Karpas-422 (cell line): ENCODE results near the gene SEL1L3. TPM values are rescaled to one million over a fixed set of nuclear protein-coding genes. Genes with fewer than 3 reads are reported as not detected.
A peak's percentile ranks its signal among the peaks of the same experiment; 100 is the strongest.

Source experiments
- DNase-seq: peaks from one replicate; pipeline ENCODE4 v3.0.0-alpha.2; 2015
- H2AFZ ChIP-seq: fragments of 200-600 bp; sonication (generic); 2 replicates; pipeline ENCODE4 v1.6.1; 2014; ENCODE audit warnings: antibody characterized with exemption, low read length, mixed read lengths
- H3K27ac ChIP-seq: fragments of 200-600 bp; sonication (generic); 2 replicates; pipeline ENCODE4 v1.5.1; 2014; ENCODE audit warnings: mild to moderate bottlenecking, low read length, moderate library complexity
- H3K27me3 ChIP-seq: fragments of 200-600 bp; sonication (generic); 2 replicates; pipeline ENCODE4 v1.6.1; 2014; ENCODE audit warnings: low read length, mixed read lengths
- H3K36me3 ChIP-seq: fragments of 200-600 bp; sonication (generic); 2 replicates; pipeline ENCODE4 v1.6.1; 2014; ENCODE audit warnings: low read length, mixed read lengths; ENCODE audit not compliant: insufficient read depth
- H3K4me1 ChIP-seq: fragments of 200-600 bp; sonication (generic); 2 replicates; pipeline ENCODE4 v1.6.1; 2014; ENCODE audit warnings: mild to moderate bottlenecking, low read length, mixed read lengths
- H3K4me2 ChIP-seq: fragments of 200-600 bp; sonication (generic); 2 replicates; pipeline ENCODE4 v1.6.1; 2014; ENCODE audit warnings: low read length, low read depth, mild to moderate bottlenecking; ENCODE audit not compliant: poor library complexity, severe bottlenecking
- H3K4me3 ChIP-seq: fragments of 200-600 bp; sonication (generic); 2 replicates; pipeline ENCODE4 v1.5.1; 2014; ENCODE audit warnings: mild to moderate bottlenecking, antibody characterized with exemption, low read length, mixed read lengths
- H3K79me2 ChIP-seq: fragments of 200-600 bp; sonication (generic); 2 replicates; pipeline ENCODE4 v1.6.1; 2014; ENCODE audit warnings: mild to moderate bottlenecking, low read length, mixed read lengths
- H3K9ac ChIP-seq: fragments of 200-600 bp; sonication (generic); 2 replicates; pipeline ENCODE4 v1.6.0; 2014; ENCODE audit warnings: low read length
- H3K9me2 ChIP-seq: fragments of 200-600 bp; sonication (generic), shearing (Covaris generic); replicated peaks from 2 replicates; pipeline ENCODE4 v1.6.0; 2014; ENCODE audit warnings: mild to moderate bottlenecking, low read length, moderate library complexity; ENCODE audit not compliant: insufficient read depth
- H3K9me3 ChIP-seq: fragments of 300-700, 200-600 bp; sonication (generic); 2 replicates; pipeline ENCODE4 v1.6.1; 2014; ENCODE audit warnings: low read length, mixed read lengths
- H4K20me1 ChIP-seq: fragments of 200-600 bp; sonication (generic); 2 replicates; pipeline ENCODE4 v1.6.1; 2014; ENCODE audit warnings: mild to moderate bottlenecking, antibody characterized with exemption, low read length, low read depth; ENCODE audit not compliant: insufficient read depth
- total RNA-seq: library from RNA; depleted of rRNA; stranded (reverse); fragments of >200 nt; shearing (Covaris generic); gene quantifications from 2 replicates; pipeline ENCODE4 v1.2.3, GENCODE V29; 2014; ENCODE audit warnings: low replicate concordance

Gene SEL1L3
- total RNA-seq, 1 experiment from 2014 or later = 271 TPM

- H3K4me3 ChIP-seq = peak overlapping the region; percentile 80
- peak overlapping the region; percentile 78 for H3K9ac ChIP-seq
- H3K4me2 ChIP-seq = peak overlapping the region; percentile 99
These were observed 578 bp upstream of the SEL1L3 start for GRCh38 chr4:25863347-25863784.

GRCh38 chr4:25861951-25862410 is 807 bp downstream of the SEL1L3 start:
- Histone ChIP-seq H3K27ac (peak overlapping the region; percentile 94), H3K4me3 (peak overlapping the region; percentile 79), H3K4me1 (peaks cover 85% of the 10 kb centered on the region), H4K20me1 (peaks cover 10% of the 10 kb centered on the region; the same call in 1 of the 2 replicates), H3K9ac (peak overlapping the region; percentile 86), H3K36me3 (peaks cover 25% of the 10 kb centered on the region), H3K27me3 (no peaks in the 10 kb centered on the region), H3K4me2 (peak overlapping the region; percentile 88), H3K9me3 (no peaks in the 10 kb centered on the region), H2AFZ (no peak overlapping the region), H3K79me2 (peaks cover 55% of the 10 kb centered on the region), H3K9me2 (no peaks in the 10 kb centered on the region)
- peak; percentile 78 for DNase-seq

More at GRCh38 chr4:25863347-25863784, 578 bp upstream of the SEL1L3 start:
- peaks cover 14% of the 10 kb centered on the region for H3K36me3 ChIP-seq
- H3K27ac ChIP-seq = peak overlapping the region; percentile 81
- no peaks in the 10 kb centered on the region; the same call in 1 of the 2 replicates for H4K20me1 ChIP-seq
- peak; percentile 63 for DNase-seq
- H3K9me2 ChIP-seq = no peaks in the 10 kb centered on the region
- H3K27me3 ChIP-seq = no peaks in the 10 kb centered on the region
- no peaks in the 10 kb centered on the region for H3K9me3 ChIP-seq
- H3K79me2 ChIP-seq = peaks cover 41% of the 10 kb centered on the region
- H2AFZ ChIP-seq = peak overlapping the region; percentile 31; the same call in 1 of the 2 replicates
- peaks cover 82% of the 10 kb centered on the region for H3K4me1 ChIP-seq

GRCh38 chr4:25861280-25861950 is 1.4 kb downstream of the SEL1L3 start:
- peaks cover 10% of the 10 kb centered on the region; the same call in 1 of the 2 replicates for H4K20me1 ChIP-seq
- H3K27ac ChIP-seq = peak overlapping the region; percentile 94
- no peaks in the 10 kb centered on the region for H3K9me2 ChIP-seq
- peak overlapping the region; percentile 88 for H3K4me2 ChIP-seq
- no peaks in the 10 kb centered on the region for H3K9me3 ChIP-seq
- H3K4me3 ChIP-seq = peak overlapping the region; percentile 79
- H3K27me3 ChIP-seq = no peaks in the 10 kb centered on the region
- H3K9ac ChIP-seq = peak overlapping the region; percentile 86
- peak; percentile 66 for DNase-seq
- no peak overlapping the region for H2AFZ ChIP-seq
- H3K4me1 ChIP-seq = peaks cover 85% of the 10 kb centered on the region
- H3K79me2 ChIP-seq = peaks cover 60% of the 10 kb centered on the region
- peaks cover 25% of the 10 kb centered on the region for H3K36me3 ChIP-seq

- Histone ChIP-seq H4K20me1 (peaks cover 10% of the 10 kb centered on the region; the same call in 1 of the 2 replicates), H3K27me3 (no peaks in the 10 kb centered on the region), H3K9me2 (no peaks in the 10 kb centered on the region), H3K4me1 (peaks cover 85% of the 10 kb centered on the region), H3K9ac (peak overlapping the region; percentile 86), H3K4me3 (peak overlapping the region; percentile 79), H3K79me2 (peaks cover 67% of the 10 kb centered on the region), H3K36me3 (peaks cover 25% of the 10 kb centered on the region), H2AFZ (no peak overlapping the region), H3K9me3 (no peaks in the 10 kb centered on the region), H3K27ac (peak overlapping the region; percentile 94), H3K4me2 (peak overlapping the region; percentile 88)
- DNase-seq = peak; percentile 92
These were observed 2.1 kb downstream of the SEL1L3 start for GRCh38 chr4:25860586-25861279.

- H3K27me3 ChIP-seq = no peaks in the 10 kb centered on the region
- H4K20me1 ChIP-seq = peaks cover 10% of the 10 kb centered on the region; the same call in 1 of the 2 replicates
- peak overlapping the region; percentile 79 for H3K4me3 ChIP-seq
- peak overlapping the region; percentile 86 for H3K9ac ChIP-seq
- peak; percentile 92 for DNase-seq
- no peak overlapping the region for H2AFZ ChIP-seq
- peaks cover 25% of the 10 kb centered on the region for H3K36me3 ChIP-seq
- peaks cover 79% of the 10 kb centered on the region for H3K79me2 ChIP-seq
- no peaks in the 10 kb centered on the region for H3K9me3 ChIP-seq
- no peaks in the 10 kb centered on the region for H3K9me2 ChIP-seq
- H3K27ac ChIP-seq = peak overlapping the region; percentile 94
- H3K4me1 ChIP-seq = peaks cover 85% of the 10 kb centered on the region
- H3K4me2 ChIP-seq = peak overlapping the region; percentile 88
These were observed 3.2 kb downstream of the SEL1L3 start for GRCh38 chr4:25859429-25860148.

DNA sequence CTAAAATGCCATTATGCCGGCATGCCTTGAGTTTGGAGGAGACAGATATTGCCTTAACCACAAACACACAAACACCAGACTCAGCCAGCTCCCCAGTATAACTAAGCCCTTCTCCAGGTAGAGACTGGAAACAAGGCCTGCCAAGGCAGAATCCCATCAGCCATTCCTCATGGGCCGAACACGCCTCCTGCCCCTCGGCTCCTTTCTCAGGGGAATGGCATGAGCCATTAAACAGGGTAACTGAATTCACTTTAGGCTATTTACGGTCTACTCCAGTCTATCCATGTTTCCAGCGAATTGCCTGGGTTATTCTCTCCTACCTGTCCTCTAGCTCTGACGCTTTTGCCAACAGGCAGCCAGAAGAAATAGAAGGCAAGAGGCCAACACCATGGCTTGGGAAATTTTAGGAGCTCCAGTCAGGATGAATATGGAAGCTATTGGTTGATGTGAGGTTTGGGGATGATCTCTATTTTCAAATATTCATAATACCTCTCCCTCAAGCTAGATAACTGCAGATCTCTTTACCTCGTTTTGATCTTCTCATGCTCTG is 4.9 kb downstream of the SEL1L3 start:
- peaks cover 10% of the 10 kb centered on the region; the same call in 1 of the 2 replicates for H4K20me1 ChIP-seq
- no peaks in the 10 kb centered on the region for H3K9me2 ChIP-seq
- DNase-seq = no peak
- peak overlapping the region; percentile 13 for H3K4me2 ChIP-seq
- no peak overlapping the region for H2AFZ ChIP-seq
- no peak overlapping the region for H3K4me3 ChIP-seq
- no peaks in the 10 kb centered on the region for H3K9me3 ChIP-seq
- H3K4me1 ChIP-seq = peaks cover 82% of the 10 kb centered on the region
- H3K27ac ChIP-seq = peak overlapping the region; percentile 57
- H3K79me2 ChIP-seq = peaks cover 95% of the 10 kb centered on the region
- peaks cover 25% of the 10 kb centered on the region for H3K36me3 ChIP-seq
- no peaks in the 10 kb centered on the region for H3K27me3 ChIP-seq
- peak overlapping the region; percentile 22; the same call in 1 of the 2 replicates for H3K9ac ChIP-seq

- Histone ChIP-seq H3K4me2 (peak overlapping the region; percentile 13), H4K20me1 (peaks cover 10% of the 10 kb centered on the region; the same call in 1 of the 2 replicates), H3K9me2 (no peaks in the 10 kb centered on the region), H2AFZ (no peak overlapping the region), H3K36me3 (peaks cover 27% of the 10 kb centered on the region), H3K9ac (peak overlapping the region; percentile 22; the same call in 1 of the 2 replicates), H3K27me3 (no peaks in the 10 kb centered on the region), H3K27ac (peak overlapping the region; percentile 57), H3K79me2 (peaks cover 100% of the 10 kb centered on the region), H3K4me3 (no peak overlapping the region), H3K4me1 (peaks cover 87% of the 10 kb centered on the region), H3K9me3 (no peaks in the 10 kb centered on the region)
- peak; percentile 72 for DNase-seq
These were observed 5.4 kb downstream of the SEL1L3 start for GRCh38 chr4:25857403-25857802.
